ENCODE results near the gene RPL38.

RPL38 gene

GRCh38 chr17:74251569-74251968 lies 48.1 kb downstream of the RPL38 start:
- no peak for DNase-seq
- H2BK15ac ChIP-seq (replicated peaks; ENCODE audit: low read depth), result no peak overlapping the region
- H3K4me1 ChIP-seq (ENCODE audit: control insufficient read depth, low read depth, low read length), result no peaks in the 10 kb centered on the region
- no peak overlapping the region for H2BK5ac ChIP-seq (ENCODE audit: low read length)
- no peaks in the 10 kb centered on the region for H3K79me2 ChIP-seq (ENCODE audit: control insufficient read depth, insufficient read depth, low read length)
- H3K4me3 ChIP-seq (ENCODE audit: low read length), result no peak overlapping the region
- no peak overlapping the region for H3K4ac ChIP-seq (ENCODE audit: low read depth, low read length)
- no CpG with 5 or more reads among the region's 6 CpGs for whole genome bisulfite sequencing (ENCODE audit: extremely low coverage, insufficient coverage, low lambda C conversion rate)
- no peaks in the 10 kb centered on the region for H3K79me1 ChIP-seq (ENCODE audit: low read length)
- H3K23ac ChIP-seq (ENCODE audit: low read length), result no peak overlapping the region
- no peak overlapping the region for H3K27ac ChIP-seq (ENCODE audit: low read depth, low read length)
- no peaks in the 10 kb centered on the region for H3K36me3 ChIP-seq (ENCODE audit: control insufficient read depth, insufficient read depth, low read length)
- no peak overlapping the region for H3K18ac ChIP-seq (ENCODE audit: low read length)
- no peak overlapping the region for H3K4me2 ChIP-seq (ENCODE audit: low read length)
- no peak overlapping the region for H4K8ac ChIP-seq (ENCODE audit: low read depth, low read length)
- H4K5ac ChIP-seq (ENCODE audit: low read length), result no peak overlapping the region
- no peaks in the 10 kb centered on the region for H3K27me3 ChIP-seq (ENCODE audit: insufficient read depth, low read length, poor library complexity)
- H2AK5ac ChIP-seq (ENCODE audit: low read length), result no peak overlapping the region
- H3K9ac ChIP-seq (ENCODE audit: low read length), result no peak overlapping the region
- H2BK120ac ChIP-seq (ENCODE audit: low read depth, low read length), result no peak overlapping the region
- no peak overlapping the region for H3K56ac ChIP-seq (ENCODE audit: low read length)

- H2BK120ac ChIP-seq (ENCODE audit: low read depth, low read length), result no peak overlapping the region
- no peak overlapping the region for H2BK15ac ChIP-seq (replicated peaks; ENCODE audit: low read depth)
- no CpG with 5 or more reads among the region's 8 CpGs for WGBS (ENCODE audit: extremely low coverage, insufficient coverage, low lambda C conversion rate)
Observed at GRCh38 chr17:74252211-74252610, 48.7 kb downstream of the RPL38 start.

DNA sequence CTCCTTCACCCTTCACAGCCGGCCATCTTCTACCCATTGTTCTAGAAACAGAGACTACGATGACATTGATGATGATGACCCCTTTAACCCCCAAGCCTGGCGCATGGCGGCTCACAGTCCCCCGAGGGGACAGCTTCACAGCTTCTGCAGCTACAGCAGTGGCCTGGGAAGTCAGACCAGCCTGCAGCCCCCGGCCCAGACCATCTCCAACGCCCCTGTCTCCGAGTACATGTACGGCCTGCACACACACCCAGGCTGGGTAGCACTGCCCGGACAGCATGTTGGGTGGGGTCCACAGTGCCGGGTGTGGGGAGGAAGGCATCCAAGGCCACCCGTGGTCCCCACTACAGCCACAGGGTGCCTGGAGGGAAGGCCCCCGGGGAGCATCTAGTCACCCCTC lies 49.6 kb downstream of the RPL38 start:
- Histone ChIP-seq H2BK5ac (ENCODE audit: low read length) (no peak overlapping the region), H3K79me2 (ENCODE audit: control insufficient read depth, insufficient read depth, low read length) (no peaks in the 10 kb centered on the region), H3K4me2 (ENCODE audit: low read length) (no peak overlapping the region), H3K4me3 (ENCODE audit: low read length) (no peak overlapping the region), H2AK5ac (ENCODE audit: low read length) (no peak overlapping the region), H3K79me1 (ENCODE audit: low read length) (no peaks in the 10 kb centered on the region), H2BK15ac (replicated peaks; ENCODE audit: low read depth) (no peak overlapping the region), H3K36me3 (ENCODE audit: control insufficient read depth, insufficient read depth, low read length) (no peaks in the 10 kb centered on the region), H3K4ac (ENCODE audit: low read depth, low read length) (no peak overlapping the region), H4K8ac (ENCODE audit: low read depth, low read length) (no peak overlapping the region), H3K18ac (ENCODE audit: low read length) (no peak overlapping the region), H3K27ac (ENCODE audit: low read depth, low read length) (no peak overlapping the region), H3K23ac (ENCODE audit: low read length) (no peak overlapping the region), H4K5ac (ENCODE audit: low read length) (no peak overlapping the region), H3K56ac (ENCODE audit: low read length) (no peak overlapping the region), H2BK120ac (ENCODE audit: low read depth, low read length) (no peak overlapping the region), H3K4me1 (ENCODE audit: control insufficient read depth, low read depth, low read length) (no peaks in the 10 kb centered on the region), H3K27me3 (ENCODE audit: insufficient read depth, low read length, poor library complexity) (no peaks in the 10 kb centered on the region), H3K9ac (ENCODE audit: low read length) (no peak overlapping the region)
- no CpG with 5 or more reads among the region's 13 CpGs for WGBS (ENCODE audit: extremely low coverage, insufficient coverage, low lambda C conversion rate)
- no peak for DNase-seq

More at GRCh38 chr17:74252211-74252610, 48.7 kb downstream of the RPL38 start:
- Histone ChIP-seq H3K4me3 (ENCODE audit: low read length) (no peak overlapping the region), H4K8ac (ENCODE audit: low read depth, low read length) (no peak overlapping the region), H3K36me3 (ENCODE audit: control insufficient read depth, insufficient read depth, low read length) (no peaks in the 10 kb centered on the region), H4K5ac (ENCODE audit: low read length) (no peak overlapping the region), H3K27ac (ENCODE audit: low read depth, low read length) (no peak overlapping the region), H3K56ac (ENCODE audit: low read length) (no peak overlapping the region), H3K9ac (ENCODE audit: low read length) (no peak overlapping the region), H3K4me1 (ENCODE audit: control insufficient read depth, low read depth, low read length) (no peaks in the 10 kb centered on the region), H3K23ac (ENCODE audit: low read length) (no peak overlapping the region), H3K79me2 (ENCODE audit: control insufficient read depth, insufficient read depth, low read length) (no peaks in the 10 kb centered on the region), H3K18ac (ENCODE audit: low read length) (no peak overlapping the region), H2AK5ac (ENCODE audit: low read length) (no peak overlapping the region), H3K4me2 (ENCODE audit: low read length) (no peak overlapping the region), H2BK5ac (ENCODE audit: low read length) (no peak overlapping the region), H3K4ac (ENCODE audit: low read depth, low read length) (no peak overlapping the region), H3K27me3 (ENCODE audit: insufficient read depth, low read length, poor library complexity) (no peaks in the 10 kb centered on the region), H3K79me1 (ENCODE audit: low read length) (no peaks in the 10 kb centered on the region)
- no peak for DNase-seq

DNA sequence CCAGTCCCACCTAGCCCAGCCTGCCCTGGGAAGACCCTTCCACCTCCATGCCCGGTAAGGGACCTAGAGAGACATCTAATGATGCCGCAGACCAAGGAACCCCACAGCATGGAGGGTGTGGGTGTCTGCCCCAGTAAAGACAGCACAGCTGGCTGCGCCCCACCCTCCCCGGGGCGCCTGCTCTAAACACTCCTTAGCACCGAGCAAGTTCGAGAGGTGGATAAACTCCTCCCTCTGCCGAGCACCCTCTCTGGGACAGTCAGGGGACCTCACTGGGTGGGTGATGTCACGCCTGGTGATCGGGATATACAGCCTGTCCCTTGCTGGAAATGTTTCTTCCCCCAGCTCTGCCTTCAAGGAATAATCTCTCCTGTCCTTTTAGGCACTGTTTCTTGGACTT lies 53.8 kb downstream of the RPL38 start:
- H4K5ac ChIP-seq (ENCODE audit: low read length), result no peak overlapping the region
- no peaks in the 10 kb centered on the region for H3K27me3 ChIP-seq (ENCODE audit: insufficient read depth, low read length, poor library complexity)
- H3K79me2 ChIP-seq (ENCODE audit: control insufficient read depth, insufficient read depth, low read length), result no peaks in the 10 kb centered on the region
- no peak overlapping the region for H2BK5ac ChIP-seq (ENCODE audit: low read length)
- H3K36me3 ChIP-seq (ENCODE audit: control insufficient read depth, insufficient read depth, low read length), result no peaks in the 10 kb centered on the region
- H3K4me1 ChIP-seq (ENCODE audit: control insufficient read depth, low read depth, low read length), result peaks cover 7% of the 10 kb centered on the region
- H4K8ac ChIP-seq (ENCODE audit: low read depth, low read length), result no peak overlapping the region
- no CpG with 5 or more reads among the region's 10 CpGs for WGBS (ENCODE audit: extremely low coverage, insufficient coverage, low lambda C conversion rate)
- H3K23ac ChIP-seq (ENCODE audit: low read length), result no peak overlapping the region
- no peak overlapping the region for H2BK15ac ChIP-seq (replicated peaks; ENCODE audit: low read depth)
- no peak overlapping the region for H3K4me2 ChIP-seq (ENCODE audit: low read length)
- no peak overlapping the region for H2AK5ac ChIP-seq (ENCODE audit: low read length)
- no peak overlapping the region for H3K4me3 ChIP-seq (ENCODE audit: low read length)
- no peak overlapping the region for H3K18ac ChIP-seq (ENCODE audit: low read length)
- no peak overlapping the region for H2BK120ac ChIP-seq (ENCODE audit: low read depth, low read length)
- no peak overlapping the region for H3K9ac ChIP-seq (ENCODE audit: low read length)
- H3K79me1 ChIP-seq (ENCODE audit: low read length), result no peaks in the 10 kb centered on the region
- no peak overlapping the region for H3K56ac ChIP-seq (ENCODE audit: low read length)
- H3K4ac ChIP-seq (ENCODE audit: low read depth, low read length), result no peak overlapping the region
- DNase-seq, result no peak
- no peak overlapping the region for H3K27ac ChIP-seq (ENCODE audit: low read depth, low read length)

DNA sequence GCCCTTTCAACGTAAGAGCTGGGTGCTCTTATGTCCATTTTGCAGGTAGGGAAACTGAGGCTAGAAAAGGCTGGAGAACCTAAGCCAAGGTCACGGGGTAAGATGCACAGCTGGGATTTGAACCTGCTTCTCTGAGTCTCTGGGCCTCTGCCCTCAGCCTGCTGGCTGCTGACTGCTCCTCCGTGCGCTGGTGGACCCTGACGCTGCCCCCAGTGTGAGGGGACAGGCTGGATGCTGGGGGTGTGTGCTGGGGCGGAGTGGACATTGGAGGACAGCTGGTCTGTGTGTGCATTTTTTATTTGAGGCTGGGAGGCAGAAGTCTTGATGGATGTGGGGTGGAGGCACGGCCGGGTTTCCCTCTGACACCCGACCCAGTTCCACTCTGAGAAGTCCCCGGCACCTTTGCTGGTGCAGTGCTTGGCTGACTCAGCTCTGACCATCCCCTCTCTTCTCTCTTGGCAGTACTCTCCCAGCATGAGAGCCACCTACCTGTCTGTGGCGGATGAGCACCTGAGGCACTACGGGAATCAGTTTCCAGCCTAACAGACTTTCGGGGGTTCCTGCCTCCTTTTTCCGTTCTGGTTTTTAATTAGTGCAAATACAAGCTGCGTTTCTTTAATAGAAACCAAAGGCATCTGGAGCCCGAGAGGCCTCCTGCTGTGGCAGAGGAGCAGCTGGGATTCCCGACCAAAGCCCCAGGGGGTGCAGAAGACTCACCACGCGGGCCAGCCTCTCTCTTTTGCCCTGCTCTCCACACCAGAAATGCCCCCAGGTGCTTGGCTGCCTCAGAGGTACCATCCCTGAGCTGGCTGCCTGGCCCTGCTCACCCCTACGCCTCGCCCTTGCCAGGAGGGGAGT lies 56.4 kb downstream of the RPL38 start:
- no peak overlapping the region for H2AK5ac ChIP-seq (ENCODE audit: low read length)
- no peaks in the 10 kb centered on the region for H3K79me1 ChIP-seq (ENCODE audit: low read length)
- H3K23ac ChIP-seq (ENCODE audit: low read length), result no peak overlapping the region
- H3K4me2 ChIP-seq (ENCODE audit: low read length), result no peak overlapping the region
- no peak overlapping the region for H2BK5ac ChIP-seq (ENCODE audit: low read length)
- H3K56ac ChIP-seq (ENCODE audit: low read length), result peak overlapping the region; percentile 71
- peaks cover 7% of the 10 kb centered on the region for H3K4me1 ChIP-seq (ENCODE audit: control insufficient read depth, low read depth, low read length)
- DNase-seq, result peak; percentile 37
- H3K27me3 ChIP-seq (ENCODE audit: insufficient read depth, low read length, poor library complexity), result no peaks in the 10 kb centered on the region
- H3K9ac ChIP-seq (ENCODE audit: low read length), result no peak overlapping the region
- no peak overlapping the region for H4K5ac ChIP-seq (ENCODE audit: low read length)
- H3K4ac ChIP-seq (ENCODE audit: low read depth, low read length), result no peak overlapping the region
- H4K8ac ChIP-seq (ENCODE audit: low read depth, low read length), result no peak overlapping the region
- H3K18ac ChIP-seq (ENCODE audit: low read length), result no peak overlapping the region
- WGBS (ENCODE audit: extremely low coverage, insufficient coverage, low lambda C conversion rate), result no CpG with 5 or more reads among the region's 21 CpGs
- no peak overlapping the region for H3K4me3 ChIP-seq (ENCODE audit: low read length)
- H3K36me3 ChIP-seq (ENCODE audit: control insufficient read depth, insufficient read depth, low read length), result no peaks in the 10 kb centered on the region
- H2BK120ac ChIP-seq (ENCODE audit: low read depth, low read length), result no peak overlapping the region
- H2BK15ac ChIP-seq (replicated peaks; ENCODE audit: low read depth), result no peak overlapping the region
- no peaks in the 10 kb centered on the region for H3K79me2 ChIP-seq (ENCODE audit: control insufficient read depth, insufficient read depth, low read length)
- no peak overlapping the region for H3K27ac ChIP-seq (ENCODE audit: low read depth, low read length)

All from mesendoderm (in vitro differentiated cells).